GM19372 (cell line): Measurements from ENCODE around the gene SCAMP1.
A peak's percentile ranks its signal among the peaks of the same experiment; 100 is the strongest.
"Not testable (repeated sequence)": the region's sequence is repeated elsewhere in the genome, so short reads cannot be mapped to it uniquely, and the experiment has no call there.

Experiments used
- ATAC-seq: cut with Tn5 transposase; IDR thresholded peaks from one replicate; pipeline ENCODE4 v1.9.1; 2021; ENCODE audit warnings: mild to moderate bottlenecking, low read depth, moderate library complexity; ENCODE audit not compliant: unreplicated experiment

The SCAMP1 gene

DNA sequence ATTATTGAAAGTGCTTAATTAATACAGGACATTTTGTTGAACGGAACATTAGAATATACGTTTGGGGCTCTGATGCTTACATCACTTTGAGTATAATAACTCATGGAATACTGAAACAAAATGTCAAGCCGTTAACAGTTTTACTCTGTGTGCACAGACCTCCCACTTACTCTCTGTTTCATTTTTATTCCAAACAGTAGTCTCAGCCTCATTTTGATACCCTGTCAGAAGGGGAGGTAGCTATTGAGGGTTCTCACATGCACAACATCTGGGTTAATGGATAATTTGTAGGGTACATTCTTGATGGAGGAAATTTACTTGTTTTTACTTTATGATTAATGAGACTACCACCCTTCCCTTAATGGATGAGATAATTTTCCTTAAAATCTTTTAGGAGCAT, 59.0 kb downstream of the SCAMP1 start:
- peak; percentile 88 for ATAC-seq

DNA sequence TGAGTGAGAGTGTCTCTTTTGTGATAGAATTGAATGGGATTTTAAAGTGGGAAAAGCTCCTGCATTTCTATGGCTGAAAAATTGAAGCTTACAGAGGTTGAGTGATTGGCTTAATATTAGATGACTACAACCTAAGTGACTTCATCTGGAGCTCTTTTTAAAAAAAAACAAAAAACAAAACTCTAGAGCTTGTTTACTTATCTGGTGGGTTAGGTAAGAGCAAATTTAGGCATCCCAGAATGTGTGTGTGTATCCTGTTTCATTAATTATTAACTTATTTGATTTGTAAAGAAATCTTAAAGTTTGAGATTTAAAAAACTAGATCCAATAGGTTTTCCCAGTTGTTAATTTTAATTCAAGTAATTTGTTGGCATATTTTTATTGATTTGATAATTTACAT, 60.1 kb downstream of the SCAMP1 start:
- ATAC-seq, result no peak

DNA sequence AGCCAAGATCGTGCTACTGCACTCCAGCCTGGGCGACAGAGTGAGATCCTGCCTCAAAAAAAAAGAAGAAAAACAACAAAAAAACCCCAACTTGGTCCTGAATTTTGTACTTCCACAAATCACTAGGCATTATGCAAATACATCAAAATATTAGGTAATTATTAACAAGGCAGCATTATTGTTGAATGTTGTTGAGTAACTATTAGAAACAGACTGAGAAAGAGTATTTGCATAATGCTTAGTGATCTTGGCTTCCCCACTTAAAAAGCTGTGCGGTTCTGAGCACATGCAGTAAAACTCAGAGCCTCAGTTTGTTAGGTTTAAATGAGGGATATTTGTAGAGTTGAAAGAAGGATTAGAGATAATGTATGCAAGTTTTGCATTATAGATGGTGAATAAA, 64.2 kb downstream of the SCAMP1 start:
- ATAC-seq, result no peak

DNA sequence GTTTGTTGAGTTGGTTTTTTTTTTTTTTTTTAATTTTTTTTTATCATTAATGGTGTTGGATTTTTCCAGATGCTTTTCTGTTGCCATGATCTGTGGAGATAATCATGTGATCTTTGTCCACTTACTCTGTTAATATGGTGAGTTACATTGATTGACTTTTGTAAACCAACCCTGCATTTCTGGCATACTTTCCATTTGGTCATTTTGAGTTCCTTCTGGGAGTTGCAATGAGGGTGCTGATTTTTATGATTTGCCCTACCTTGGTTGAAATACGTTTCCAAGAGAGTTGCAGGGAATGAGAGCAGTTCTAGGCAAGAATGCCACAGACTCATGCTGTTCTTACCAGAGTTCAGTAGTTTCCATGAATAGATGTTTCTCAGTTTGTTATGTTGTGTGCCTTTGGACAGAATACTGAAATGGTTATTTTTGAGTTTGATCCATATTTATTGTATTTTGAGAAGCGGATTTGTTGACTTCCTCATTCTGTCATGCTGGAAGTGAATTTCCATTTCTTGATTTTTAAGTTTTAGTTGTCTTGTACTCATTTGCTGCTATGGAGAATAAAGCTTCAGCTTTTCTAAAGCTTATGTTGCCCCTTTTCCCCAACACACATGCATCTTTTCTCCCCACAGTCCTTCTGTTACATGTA, 69.0 kb downstream of the SCAMP1 start:
- no peak for ATAC-seq

DNA sequence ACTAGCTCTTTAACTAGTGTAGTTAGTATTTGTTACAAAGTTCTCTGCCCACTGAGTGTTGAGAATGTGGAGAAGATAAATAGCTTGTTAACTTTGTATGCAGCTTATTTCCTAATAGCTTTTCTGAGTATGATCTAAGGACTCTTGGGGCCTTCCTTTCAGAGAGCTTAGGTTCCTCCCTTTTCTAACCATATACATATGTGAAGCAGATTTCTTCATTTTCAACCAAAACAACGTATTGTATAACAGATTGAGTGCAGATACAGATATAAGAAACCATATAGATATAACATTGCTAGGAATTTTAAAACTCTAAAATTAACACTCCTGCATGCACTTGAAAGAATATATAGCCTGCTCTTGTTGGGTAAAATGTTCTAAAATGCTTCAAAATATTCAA, 70.4 kb downstream of the SCAMP1 start:
- ATAC-seq, result no peak

DNA sequence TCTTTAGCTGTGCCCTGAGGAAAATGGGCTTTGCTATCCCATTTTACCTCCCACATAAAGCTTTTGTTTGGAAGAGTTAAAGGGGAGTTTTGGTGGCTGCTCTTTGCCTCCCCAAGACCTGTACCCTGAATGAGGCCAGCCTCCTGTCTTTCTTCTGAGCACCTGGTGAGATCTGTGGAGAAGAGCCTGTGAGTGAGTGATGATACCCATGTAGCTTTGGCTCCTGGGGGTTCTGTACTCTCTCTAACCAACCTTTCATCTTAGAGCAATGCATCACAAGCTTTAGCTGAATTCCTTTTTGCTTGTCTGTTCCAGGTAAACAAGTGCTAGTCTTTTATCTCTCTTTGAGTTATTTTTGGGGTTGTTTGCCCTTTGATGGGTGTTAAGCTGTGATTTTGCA, 73.6 kb downstream of the SCAMP1 start:
- ATAC-seq, result no peak

DNA sequence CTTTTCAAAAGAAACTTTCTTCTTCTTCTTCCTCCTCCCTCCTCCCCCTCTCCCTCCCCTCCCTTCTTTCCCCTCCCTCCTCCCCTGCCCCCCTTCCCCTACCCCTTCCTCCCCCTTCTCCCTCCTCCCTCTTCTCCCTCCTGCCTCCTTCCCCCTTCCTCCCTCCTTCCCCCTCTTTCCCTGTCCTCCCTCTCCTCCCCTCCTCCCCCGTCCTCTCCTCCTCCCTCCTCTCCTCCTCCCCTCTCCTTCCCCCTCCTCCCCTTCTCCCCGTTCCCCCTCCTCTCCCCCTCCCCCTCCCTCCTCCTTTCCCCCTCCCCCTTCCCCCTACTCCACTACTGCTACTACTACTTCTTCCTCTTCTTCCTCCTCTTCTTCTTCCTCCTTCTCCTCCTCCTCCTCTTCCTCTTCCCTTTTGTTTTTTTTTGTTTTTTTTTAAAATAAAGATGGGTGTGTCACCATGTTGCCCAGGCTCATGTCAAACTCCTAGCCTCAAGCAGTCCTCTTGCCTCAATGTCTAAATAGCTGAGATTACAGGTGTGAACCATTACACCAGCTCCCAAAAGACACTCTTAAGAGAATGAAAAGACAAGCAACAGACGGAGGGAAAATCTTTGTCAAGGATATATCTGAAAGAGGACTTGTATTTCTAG, 87.5 kb downstream of the SCAMP1 start:
- no peak for ATAC-seq

DNA sequence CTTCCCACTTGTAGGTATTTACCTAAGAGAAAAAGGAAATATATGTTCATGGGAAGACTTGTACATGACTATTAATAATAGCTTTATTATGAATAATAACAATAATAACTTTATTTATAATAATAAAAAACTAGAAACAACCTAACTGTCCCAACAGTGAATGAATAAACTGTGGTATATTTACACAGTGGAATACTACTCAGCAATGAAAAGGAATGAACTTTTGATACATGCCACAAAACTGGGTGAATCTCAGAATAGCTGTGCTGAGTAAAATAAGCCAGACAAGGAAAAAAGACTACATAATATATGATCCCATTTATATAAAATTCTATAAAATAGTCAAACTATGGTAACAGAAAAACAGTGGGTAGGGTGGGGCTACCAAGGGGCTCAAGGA, 88.7 kb downstream of the SCAMP1 start:
- ATAC-seq, result no peak

DNA sequence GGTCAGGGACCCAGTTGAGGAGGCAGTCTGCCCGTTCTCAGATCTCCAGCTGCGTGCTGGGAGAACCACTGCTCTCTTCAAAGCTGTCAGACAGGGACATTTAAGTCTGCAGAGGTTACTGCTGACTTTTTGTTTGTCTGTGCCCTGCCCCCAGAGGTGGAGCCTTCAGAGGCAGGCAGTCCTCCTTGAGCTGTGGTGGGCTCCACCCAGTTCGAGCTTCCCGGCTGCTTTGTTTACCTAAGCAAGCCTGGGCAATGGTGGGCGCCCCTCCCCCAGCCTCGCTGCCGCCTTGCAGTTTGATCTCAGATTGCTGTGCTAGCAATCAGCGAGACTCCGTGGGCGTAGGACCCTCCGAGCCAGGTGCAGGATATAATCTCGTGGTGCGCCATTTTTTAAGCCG, 97.1 kb downstream of the SCAMP1 start:
- not testable (repeated sequence) for ATAC-seq

DNA sequence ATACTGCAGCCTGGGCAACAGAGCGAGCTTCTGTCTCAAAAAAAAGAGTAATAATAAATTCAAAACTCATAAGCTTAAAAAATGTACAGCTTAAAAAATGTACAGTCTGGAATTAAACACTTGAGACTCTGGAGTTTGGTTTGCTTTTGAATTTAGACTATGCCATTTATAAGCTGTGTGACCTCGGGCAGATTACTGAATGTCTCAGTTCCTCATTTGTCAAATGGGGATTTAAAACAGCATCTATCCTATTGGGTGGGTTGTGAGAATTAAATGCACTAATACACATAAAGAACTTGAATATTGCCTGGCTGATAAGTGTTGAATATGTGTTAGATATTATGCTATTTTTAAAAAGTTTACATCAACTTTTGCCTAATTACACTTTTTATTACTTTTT, 98.4 kb downstream of the SCAMP1 start:
- ATAC-seq, result no peak

DNA sequence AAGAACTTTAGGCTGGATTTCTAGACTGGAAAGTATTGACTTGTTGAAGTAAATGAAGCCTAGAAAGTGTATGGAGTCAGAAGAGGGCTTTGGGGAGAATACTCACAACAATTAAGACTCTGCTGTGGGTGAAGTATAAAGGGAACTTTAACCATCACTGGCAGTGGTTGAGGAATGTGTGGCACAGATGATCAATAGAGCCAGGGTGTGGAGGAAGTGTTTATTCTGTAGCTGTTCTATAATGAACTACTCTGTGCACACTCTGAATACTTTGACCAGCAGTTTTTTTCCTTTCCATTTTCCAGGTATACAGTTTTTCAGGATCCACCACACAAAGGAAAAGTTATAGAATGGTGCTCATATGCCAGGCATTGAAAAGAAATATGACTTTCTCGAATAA, 106.7 kb downstream of the SCAMP1 start:
- no peak for ATAC-seq

DNA sequence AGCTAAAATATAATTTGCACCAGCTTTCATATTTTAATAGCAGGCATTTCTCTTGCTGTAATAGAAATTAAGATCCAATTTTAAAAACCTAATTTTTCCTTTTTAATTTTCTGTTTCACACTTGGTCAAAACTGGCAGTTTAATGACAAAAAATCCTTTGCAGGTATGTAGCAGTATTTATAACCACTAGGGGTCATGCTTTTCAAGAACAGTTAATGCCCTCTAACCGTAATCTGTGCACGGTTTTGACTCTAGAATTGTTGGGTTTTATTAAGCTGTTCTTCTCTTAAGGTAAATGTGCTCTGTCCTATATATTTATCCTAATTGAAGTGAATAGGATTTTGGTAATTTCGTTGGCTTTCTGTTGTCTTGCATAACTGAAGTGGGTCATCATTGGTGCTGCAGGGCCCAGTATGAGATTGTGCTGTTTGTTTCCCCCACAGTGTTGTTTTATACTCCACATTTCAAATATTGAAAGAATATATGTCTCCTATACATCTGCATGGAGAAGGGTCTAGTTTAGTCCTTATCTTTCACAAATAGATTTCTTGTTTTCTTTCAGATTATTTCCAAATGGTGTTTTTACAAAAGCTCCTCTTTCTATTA, 107.4 kb downstream of the SCAMP1 start:
- ATAC-seq, result no peak

DNA sequence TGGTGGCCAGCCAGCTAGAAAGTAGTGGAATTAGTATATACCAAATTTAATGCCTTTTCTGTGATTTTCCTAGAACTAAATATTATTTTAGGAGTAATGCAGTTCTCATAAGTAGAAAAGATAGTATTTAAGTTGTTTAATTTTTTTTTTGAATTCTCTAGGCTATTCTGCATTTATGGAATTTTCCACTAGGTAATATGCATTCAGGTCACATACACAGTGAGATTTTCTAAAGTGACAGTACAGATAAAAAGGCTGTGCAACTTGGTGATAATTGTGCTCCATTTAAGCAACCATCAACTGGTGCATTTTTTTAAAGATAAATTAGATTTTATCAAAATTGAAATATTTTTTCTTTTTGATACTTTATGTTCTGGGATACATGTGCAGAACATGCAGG, 111.5 kb downstream of the SCAMP1 start:
- ATAC-seq, result no peak

DNA sequence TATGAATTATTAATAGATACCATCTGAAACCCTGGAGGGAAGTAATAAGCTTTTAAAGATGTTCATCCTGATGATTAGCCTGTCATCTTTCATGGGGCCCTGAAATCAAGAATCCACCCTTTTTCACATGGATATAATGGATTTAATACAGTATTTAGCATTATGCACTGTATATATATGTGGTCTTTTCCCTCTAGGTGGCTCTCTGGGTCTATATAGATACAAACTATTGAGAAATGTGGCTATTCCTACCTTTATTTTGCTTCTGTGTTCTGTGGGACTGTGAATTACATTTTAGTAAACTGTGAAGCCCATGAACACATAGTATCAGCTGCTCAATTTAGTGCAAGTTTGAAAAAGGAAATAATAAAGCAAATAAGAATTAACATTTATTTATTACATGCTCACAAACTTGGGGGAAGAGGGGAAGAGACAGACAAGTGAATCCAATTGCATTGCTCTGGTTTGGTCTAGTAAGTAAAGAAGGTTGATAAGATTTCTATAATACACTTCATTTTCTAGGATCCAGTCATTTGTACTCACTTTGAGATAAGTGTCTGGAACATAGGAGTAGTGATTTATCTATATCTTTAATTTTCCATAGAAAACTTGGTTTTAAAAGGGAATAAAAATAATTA, 112.2 kb downstream of the SCAMP1 start:
- ATAC-seq, result no peak

DNA sequence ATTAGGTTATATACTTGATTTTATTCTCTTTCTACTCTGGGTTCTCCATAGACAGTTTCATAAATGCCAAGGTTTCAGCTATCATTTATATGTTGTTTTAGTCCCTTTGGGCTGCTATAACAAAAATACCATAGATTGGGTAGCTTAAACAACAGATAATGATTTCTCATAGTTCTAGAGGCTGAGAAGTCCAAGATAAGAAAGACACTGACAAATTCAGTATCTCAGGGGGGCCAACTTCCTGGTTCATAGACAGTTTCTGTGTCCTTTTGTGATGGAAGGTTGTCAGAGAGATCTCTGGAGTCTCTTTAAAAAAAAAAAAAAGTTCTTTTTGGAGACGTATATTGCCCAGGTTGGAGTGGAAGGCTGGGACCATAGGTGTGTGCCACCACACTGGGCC, 113.3 kb downstream of the SCAMP1 start:
- ATAC-seq, result no peak

DNA sequence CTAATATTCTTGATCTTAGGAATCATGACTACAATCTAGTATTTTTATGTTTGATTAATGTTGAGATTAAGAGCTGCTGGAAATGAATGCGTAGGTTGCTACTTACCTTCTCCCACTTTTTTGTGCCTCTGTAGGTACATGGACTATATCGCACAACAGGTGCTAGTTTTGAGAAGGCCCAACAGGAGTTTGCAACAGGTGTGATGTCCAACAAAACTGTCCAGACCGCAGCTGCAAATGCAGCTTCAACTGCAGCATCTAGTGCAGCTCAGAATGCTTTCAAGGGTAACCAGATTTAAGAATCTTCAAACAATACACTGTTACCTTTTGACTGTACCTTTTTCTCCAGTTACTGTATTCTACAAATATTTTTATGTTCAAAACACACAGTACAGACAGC, 115.0 kb downstream of the SCAMP1 start:
- ATAC-seq, result no peak

DNA sequence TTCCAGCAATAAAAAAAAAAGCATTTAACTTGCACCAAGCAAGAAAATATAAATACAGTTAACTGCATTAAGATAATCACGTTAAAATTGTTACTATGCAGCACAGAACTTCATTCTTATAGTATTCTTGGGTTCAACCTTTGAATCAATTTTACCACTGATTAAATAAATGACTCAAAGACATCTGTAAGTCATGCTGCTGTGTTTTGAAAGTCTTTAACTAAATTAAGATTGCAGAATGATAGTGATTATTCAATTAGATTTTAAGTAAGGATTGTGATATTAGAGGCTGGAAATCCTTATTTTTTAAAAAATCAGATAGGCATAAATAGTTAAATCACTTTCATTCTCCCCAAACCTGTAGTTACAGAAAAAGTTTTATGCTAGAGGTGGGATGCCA, 116.4 kb downstream of the SCAMP1 start:
- ATAC-seq, result no peak

DNA sequence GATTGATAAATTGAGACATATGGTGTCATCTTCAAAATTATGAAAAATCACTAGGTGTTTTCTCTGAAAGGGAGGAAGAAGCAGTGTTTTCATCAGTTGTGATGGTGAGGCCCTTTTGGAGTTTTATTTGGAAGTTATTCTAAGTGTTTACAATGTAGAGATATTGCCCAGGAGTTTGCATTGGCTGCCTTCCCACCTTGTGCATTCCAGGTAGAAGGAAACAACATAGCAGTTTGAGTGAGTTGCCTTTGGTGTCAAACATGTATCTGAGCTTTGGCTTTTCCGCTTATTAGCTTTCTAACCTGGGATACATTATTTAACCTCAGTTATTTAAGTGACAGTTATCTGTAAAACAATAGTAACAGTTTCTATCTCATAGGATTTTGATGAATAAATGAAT, 122.5 kb downstream of the SCAMP1 start:
- no peak for ATAC-seq

DNA sequence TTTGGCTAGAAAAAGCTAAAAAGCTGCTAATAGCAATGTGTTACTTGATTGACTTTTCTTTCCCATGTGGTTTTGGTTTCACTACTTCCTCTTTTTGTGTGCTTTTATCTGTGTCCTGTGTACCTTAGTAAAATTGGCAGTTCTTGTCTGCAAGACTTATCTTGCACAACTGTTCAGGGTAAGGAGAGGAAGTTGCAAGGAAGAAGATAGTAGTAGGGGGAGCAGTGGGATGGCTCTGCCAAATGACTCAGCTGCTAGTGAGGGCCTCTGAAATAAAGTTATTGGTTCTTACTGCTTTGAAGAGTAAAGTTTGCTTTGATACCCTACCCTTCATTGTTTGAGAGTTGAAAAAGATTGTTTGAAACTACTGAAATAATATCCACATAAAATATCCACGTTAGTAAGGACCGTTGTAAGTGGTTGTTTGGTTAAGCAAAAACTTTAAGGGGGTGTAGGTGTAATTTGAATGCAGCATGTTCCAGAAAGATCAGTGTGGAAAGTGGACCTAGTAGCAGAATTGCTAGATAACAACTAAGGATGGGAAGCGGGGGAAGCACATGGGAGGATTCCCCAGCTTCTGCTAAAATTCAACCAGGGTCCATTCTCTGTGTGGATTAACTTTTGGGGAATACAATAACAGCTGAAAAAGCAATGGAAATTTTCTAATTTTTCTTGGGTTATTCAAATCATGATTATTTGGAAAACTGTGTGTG, 123.5 kb downstream of the SCAMP1 start:
- peak; percentile 65 for ATAC-seq

DNA sequence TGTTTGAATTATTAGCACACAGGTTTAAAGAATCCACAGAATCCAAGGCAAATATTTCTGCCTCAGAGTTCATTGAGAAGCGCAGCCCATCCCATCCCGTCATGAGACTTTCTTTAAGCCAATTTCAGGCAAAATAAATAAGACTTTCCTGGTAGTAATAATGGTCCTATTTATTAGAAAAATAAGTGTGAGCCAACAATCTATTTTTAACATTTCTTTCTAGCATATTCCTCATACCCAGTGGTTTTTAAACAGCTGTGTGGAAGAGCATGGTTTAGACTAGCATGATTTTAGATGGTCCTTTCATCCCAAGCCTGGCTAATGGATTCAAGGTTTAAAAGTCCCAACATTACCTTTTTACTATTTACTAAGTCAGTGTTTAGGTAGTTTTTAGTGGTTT, 125.8 kb downstream of the SCAMP1 start:
- no peak for ATAC-seq

DNA sequence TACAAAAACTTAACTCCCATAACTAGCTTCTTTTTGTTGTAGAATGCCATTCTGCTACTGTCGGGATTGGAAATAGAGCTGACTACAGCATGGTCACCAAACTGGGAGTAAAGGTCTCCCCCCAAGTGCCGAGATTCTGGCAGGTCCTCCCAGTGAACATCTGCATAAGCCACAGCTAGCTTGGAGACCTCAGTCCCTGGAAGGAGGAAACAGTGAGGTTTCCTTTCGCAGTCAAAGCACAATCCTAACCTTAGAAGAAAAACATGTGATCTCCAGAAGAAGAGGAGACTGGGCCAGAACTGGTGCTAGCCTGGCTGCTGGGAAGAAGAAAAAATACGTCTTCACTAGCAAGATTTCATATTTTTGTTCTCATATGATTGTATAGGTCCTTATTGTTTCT, 127.4 kb downstream of the SCAMP1 start:
- ATAC-seq, result no peak
